ENCODE measurements around the gene UMODL1. TPM values are rescaled to one million over a fixed set of nuclear protein-coding genes. Genes with fewer than 3 reads are reported as not detected.

Gene UMODL1
- total and polyA plus RNA-seq, 2 of the 13 experiments (the other 11 are each of a cell fraction or from before 2014, with no cell fraction given), result not detected

GRCh38 chr21:42189431-42189830 lies 118.3 kb downstream of the UMODL1 start:
- ChIA-PET CTCF (ENCODE audit: low intra/inter-chr PET ratio, low total read pairs) (no interaction called here), POLR2A (no interaction called here)
- H3K36me3 ChIP-seq (replicated peaks in 1 of 2; ENCODE audit: control insufficient read depth in 1 of 2, insufficient read depth in 2 of 2, low read length in 2 of 2), result no peaks in the 10 kb centered on the region
- TF ChIP-seq, protein P1, sequence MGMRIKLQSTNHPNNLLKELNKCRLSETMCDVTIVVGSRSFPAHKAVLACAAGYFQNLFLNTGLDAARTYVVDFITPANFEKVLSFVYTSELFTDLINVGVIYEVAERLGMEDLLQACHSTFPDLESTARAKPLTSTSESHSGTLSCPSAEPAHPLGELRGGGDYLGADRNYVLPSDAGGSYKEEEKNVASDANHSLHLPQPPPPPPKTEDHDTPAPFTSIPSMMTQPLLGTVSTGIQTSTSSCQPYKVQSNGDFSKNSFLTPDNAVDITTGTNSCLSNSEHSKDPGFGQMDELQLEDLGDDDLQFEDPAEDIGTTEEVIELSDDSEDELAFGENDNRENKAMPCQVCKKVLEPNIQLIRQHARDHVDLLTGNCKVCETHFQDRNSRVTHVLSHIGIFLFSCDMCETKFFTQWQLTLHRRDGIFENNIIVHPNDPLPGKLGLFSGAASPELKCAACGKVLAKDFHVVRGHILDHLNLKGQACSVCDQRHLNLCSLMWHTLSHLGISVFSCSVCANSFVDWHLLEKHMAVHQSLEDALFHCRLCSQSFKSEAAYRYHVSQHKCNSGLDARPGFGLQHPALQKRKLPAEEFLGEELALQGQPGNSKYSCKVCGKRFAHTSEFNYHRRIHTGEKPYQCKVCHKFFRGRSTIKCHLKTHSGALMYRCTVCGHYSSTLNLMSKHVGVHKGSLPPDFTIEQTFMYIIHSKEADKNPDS (CRISPR knock-in tag; IDR thresholded peaks at IDR 0.05), result no peak
- TF ChIP-seq ZBTB8A (CRISPR knock-in tag; IDR thresholded peaks at IDR 0.05; ENCODE audit: borderline replicate concordance, low read depth) (no peak), LRRFIP1 (CRISPR knock-in tag; conservative IDR thresholded peaks at IDR 0.05) (no peak), ZNF772 (CRISPR knock-in tag; IDR thresholded peaks at IDR 0.05) (no peak), ZNF598 (CRISPR knock-in tag; IDR thresholded peaks at IDR 0.05; ENCODE audit: borderline replicate concordance) (no peak), MAFF (IDR thresholded peaks at IDR 0.05; ENCODE audit: low read depth, low read length) (no peak), HMGXB4 (CRISPR knock-in tag; IDR thresholded peaks at IDR 0.05; ENCODE audit: borderline replicate concordance in 1 of 2, low read depth in 1 of 2) (no peak), ZNF558 (CRISPR knock-in tag; IDR thresholded peaks at IDR 0.05; ENCODE audit: borderline replicate concordance) (no peak), MYC (CRISPR knock-in tag; IDR thresholded peaks at IDR 0.05; ENCODE audit: borderline replicate concordance) (no peak), STAT5B (CRISPR knock-in tag; IDR thresholded peaks at IDR 0.05) (no peak), HINFP (CRISPR knock-in tag; IDR thresholded peaks at IDR 0.05; ENCODE audit: low read depth) (no peak), RBM22 (optimal IDR thresholded peaks at IDR 0.05; ENCODE audit: low read length) (no peak), ZNF879 (CRISPR knock-in tag; IDR thresholded peaks at IDR 0.05) (no peak), ZMYM4 (CRISPR knock-in tag; IDR thresholded peaks at IDR 0.05) (no peak), ZNF564 (CRISPR knock-in tag; IDR thresholded peaks at IDR 0.05) (no peak)
- TF ChIP-seq, protein P2, sequence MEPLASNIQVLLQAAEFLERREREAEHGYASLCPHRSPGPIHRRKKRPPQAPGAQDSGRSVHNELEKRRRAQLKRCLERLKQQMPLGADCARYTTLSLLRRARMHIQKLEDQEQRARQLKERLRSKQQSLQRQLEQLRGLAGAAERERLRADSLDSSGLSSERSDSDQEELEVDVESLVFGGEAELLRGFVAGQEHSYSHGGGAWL (CRISPR knock-in tag; IDR thresholded peaks at IDR 0.05), result no peak
- no peak overlapping the region for H3K4me2 ChIP-seq (ENCODE audit: low read depth, low read length)
- no TSS peak for BruUV-seq (replicated peaks)
- no peaks in the 10 kb centered on the region for H3K4me1 ChIP-seq (ENCODE audit: insufficient read depth, low read length)
- H4K20me1 ChIP-seq (ENCODE audit: insufficient read depth, low read length), result no peaks in the 10 kb centered on the region
- in situ Hi-C loops (cut with HindIII; ENCODE audit: extremely low pct_ligation_motif_present, low pct_unique_long_range_greater_than_20kb) (no loop called here), intact Hi-C loops (cut with micrococcal nuclease; ENCODE audit: unreplicated experiment) (no loop called here)
- H3K4me3 ChIP-seq (replicated peaks in 1 of 3; ENCODE audit: insufficient read depth in 1 of 3, low read depth in 2 of 3, low read length in 3 of 3), result no peak overlapping the region
- no peaks in the 10 kb centered on the region for H3K9me3 ChIP-seq (ENCODE audit: low read length)
- no peak overlapping the region for H2AFZ ChIP-seq (ENCODE audit: low read length)
- no peak overlapping the region for H3K9ac ChIP-seq (ENCODE audit: insufficient read depth, low read depth, low read length)
- DNase-seq (ENCODE audit: low spot score) (no peak), ATAC-seq (no peak), FAIRE-seq (no peak)
- H3K27ac ChIP-seq (ENCODE audit: extremely low read length, insufficient read depth, low read length), result no peak overlapping the region
- WGBS (ENCODE audit: low lambda C conversion rate), result 9% methylated on average over 1 of the region's 1 CpG
- no peaks in the 10 kb centered on the region for H3K79me2 ChIP-seq (ENCODE audit: insufficient read depth, low read length)
- H3K27me3 ChIP-seq (ENCODE audit: control insufficient read depth in 1 of 2, insufficient read depth in 2 of 2, low read length in 2 of 2), result peaks cover 3 to 30% of the 10 kb centered on the region in 2 experiments; a peak in 4 of 5 replicates
